ENCODE results near the gene SLC25A48.

DNA sequence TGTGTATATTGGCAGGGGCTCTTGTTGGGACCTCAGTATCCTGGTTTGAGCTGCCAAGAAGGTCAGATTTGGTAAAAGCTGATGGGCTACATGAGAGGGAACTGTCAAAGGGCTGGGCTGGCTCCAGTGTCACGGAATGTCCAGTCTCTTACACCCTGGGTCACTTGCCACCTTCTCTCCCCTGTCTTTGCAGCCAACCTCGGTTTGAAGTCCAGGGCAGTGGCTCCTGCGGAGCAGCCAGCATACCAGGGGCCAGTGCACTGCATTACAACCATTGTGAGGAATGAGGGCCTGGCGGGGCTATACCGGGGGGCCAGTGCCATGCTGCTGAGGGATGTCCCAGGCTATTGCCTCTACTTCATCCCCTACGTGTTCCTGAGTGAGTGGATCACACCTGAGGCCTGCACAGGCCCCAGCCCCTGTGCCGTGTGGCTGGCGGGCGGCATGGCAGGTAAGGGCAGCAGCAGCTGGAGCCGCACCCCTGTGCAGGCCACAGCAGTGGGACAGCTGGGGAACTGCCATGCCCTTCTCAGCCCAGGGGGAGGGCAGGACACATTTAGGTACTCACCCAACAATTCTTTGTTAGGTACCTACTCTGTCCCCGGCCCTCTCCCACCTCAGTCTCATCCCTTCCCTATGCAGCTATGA, 36.9 kb downstream of the SLC25A48 start:
- TF ChIP-seq, protein P1, sequence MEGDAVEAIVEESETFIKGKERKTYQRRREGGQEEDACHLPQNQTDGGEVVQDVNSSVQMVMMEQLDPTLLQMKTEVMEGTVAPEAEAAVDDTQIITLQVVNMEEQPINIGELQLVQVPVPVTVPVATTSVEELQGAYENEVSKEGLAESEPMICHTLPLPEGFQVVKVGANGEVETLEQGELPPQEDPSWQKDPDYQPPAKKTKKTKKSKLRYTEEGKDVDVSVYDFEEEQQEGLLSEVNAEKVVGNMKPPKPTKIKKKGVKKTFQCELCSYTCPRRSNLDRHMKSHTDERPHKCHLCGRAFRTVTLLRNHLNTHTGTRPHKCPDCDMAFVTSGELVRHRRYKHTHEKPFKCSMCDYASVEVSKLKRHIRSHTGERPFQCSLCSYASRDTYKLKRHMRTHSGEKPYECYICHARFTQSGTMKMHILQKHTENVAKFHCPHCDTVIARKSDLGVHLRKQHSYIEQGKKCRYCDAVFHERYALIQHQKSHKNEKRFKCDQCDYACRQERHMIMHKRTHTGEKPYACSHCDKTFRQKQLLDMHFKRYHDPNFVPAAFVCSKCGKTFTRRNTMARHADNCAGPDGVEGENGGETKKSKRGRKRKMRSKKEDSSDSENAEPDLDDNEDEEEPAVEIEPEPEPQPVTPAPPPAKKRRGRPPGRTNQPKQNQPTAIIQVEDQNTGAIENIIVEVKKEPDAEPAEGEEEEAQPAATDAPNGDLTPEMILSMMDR (conservative IDR thresholded peaks at IDR 0.05; ENCODE audit: low read depth, low read length), result no peak
- TF ChIP-seq POLR2A (IDR thresholded peaks at IDR 0.05; ENCODE audit: low read depth, low read length) (no peak), CEBPB (IDR thresholded peaks at IDR 0.05; ENCODE audit: low read depth, low read length) (no peak), RFX5 (IDR thresholded peaks at IDR 0.05; ENCODE audit: low read depth, low read length) (no peak), RAD21 (IDR thresholded peaks at IDR 0.05; ENCODE audit: low read length) (no peak), SMC3 (IDR thresholded peaks at IDR 0.05; ENCODE audit: low read depth, low read length) (no peak), MAFK (IDR thresholded peaks at IDR 0.05; ENCODE audit: low read depth, low read length) (no peak)
